Measurements from ENCODE around the gene SMR3A.

SMR3A gene
- total RNA-seq, result 0 reads per million in 2 donors

GRCh38 chr4:70360460-70360859, at the start of gene SMR3A:
SMR3A (plus strand) TSS chr4:70360760; CDS start chr4:70362116, 1,356 bp downstream.
- no peak for DNase-seq

- DNase-seq, result no peak
Observed at GRCh38 chr4:70313736-70314135, 46.8 kb upstream of the SMR3A start.

GRCh38 chr4:70315928-70316327, 44.6 kb upstream of the SMR3A start:
- no peak for DNase-seq

GRCh38 chr4:70326052-70326451, 34.5 kb upstream of the SMR3A start:
- DNase-seq, result no peak

GRCh38 chr4:70334681-70335080, 25.9 kb upstream of the SMR3A start, which contains the start of gene CABS1:
CABS1 (plus strand) TSS chr4:70334981; CDS start chr4:70335040, 59 bp downstream.
- no peak for DNase-seq

- no peak for DNase-seq
Observed at GRCh38 chr4:70336043-70336442, 24.5 kb upstream of the SMR3A start.

GRCh38 chr4:70337886-70338420, 22.6 kb upstream of the SMR3A start:
- no peak for DNase-seq

GRCh38 chr4:70356185-70356584, 4.4 kb upstream of the SMR3A start:
- no peak for DNase-seq

- no peak for DNase-seq
Observed at GRCh38 chr4:70359115-70359661, 1.4 kb upstream of the SMR3A start.

- no peak for DNase-seq
Observed at GRCh38 chr4:70364002-70364401, 3.4 kb downstream of the SMR3A start.

GRCh38 chr4:70365479-70365878, 4.9 kb downstream of the SMR3A start:
- no peak for DNase-seq

GRCh38 chr4:70367813-70368212, 7.3 kb downstream of the SMR3A start:
- DNase-seq, result no peak

GRCh38 chr4:70371987-70372386, 11.4 kb downstream of the SMR3A start:
- DNase-seq, result no peak

GRCh38 chr4:70372760-70373159, 12.2 kb downstream of the SMR3A start:
- no peak for DNase-seq

GRCh38 chr4:70380578-70380977, 20.0 kb downstream of the SMR3A start:
- DNase-seq, result no peak

GRCh38 chr4:70382691-70383181, 22.2 kb downstream of the SMR3A start, which contains the start of gene SMR3B:
SMR3B (plus strand) TSS chr4:70383131; CDS start chr4:70384511, 1,380 bp downstream.
- DNase-seq, result no peak

GRCh38 chr4:70392057-70392776, 31.7 kb downstream of the SMR3A start:
- DNase-seq, result no peak

- DNase-seq, result no peak
Observed at GRCh38 chr4:70397580-70397979, 37.0 kb downstream of the SMR3A start, which contains the start of gene OPRPN. OPRPN (plus strand) TSS chr4:70397940; CDS start chr4:70399286, 1,346 bp downstream.

- no peak for DNase-seq
Observed at GRCh38 chr4:70399319-70399718, 38.8 kb downstream of the SMR3A start.

- no peak for DNase-seq
Observed at GRCh38 chr4:70402762-70403161, 42.2 kb downstream of the SMR3A start.

GRCh38 chr4:70405765-70406164, 45.2 kb downstream of the SMR3A start:
- no peak for DNase-seq

Data from activated gamma-delta T cell (primary cell).